HCT116 (cell line): Measurements from ENCODE around the gene KCTD1.

Experiments used
- CTCF ChIP-seq, 3 experiments: fragments of 200-600 bp in 1 of 3; sonication (generic) in 1 of 3; IDR thresholded peaks in 2 of 3; conservative IDR thresholded peaks in 1 of 3; 2 replicates each; pipeline ENCODE4 v1.5.1; 2012 to 2017; ENCODE audit warnings: low read depth in 2 of 3, low read length in 2 of 3, antibody characterized with exemption in 1 of 3, borderline replicate concordance in 1 of 3, control low read depth in 1 of 3, mild to moderate bottlenecking in 1 of 3, mixed read lengths in 1 of 3, mixed run types in 1 of 3, moderate library complexity in 1 of 3; ENCODE audit not compliant: insufficient read depth in 1 of 3
- EGR1 ChIP-seq: IDR thresholded peaks from 2 replicates; pipeline ENCODE4 v1.6.1; 2012; ENCODE audit warnings: low read depth
- EZH2 ChIP-seq: fragments of 200-600 bp; sonication (generic); IDR thresholded peaks from 2 replicates; pipeline ENCODE4 v1.6.1; 2017; ENCODE audit warnings: antibody characterized with exemption, mixed run types
- POLR2A ChIP-seq: IDR thresholded peaks from 2 replicates; pipeline ENCODE4 v1.7.0; 2011; ENCODE audit warnings: borderline replicate concordance; ENCODE audit not compliant: insufficient read depth, insufficient read length; ENCODE audit errors: extremely low read depth
- POLR2AphosphoS5 ChIP-seq: IDR thresholded peaks from 2 replicates; pipeline ENCODE4 v1.6.1; 2011; ENCODE audit warnings: mild to moderate bottlenecking, low read depth, low read length, moderate library complexity
- SIN3A ChIP-seq: IDR thresholded peaks from 2 replicates; pipeline ENCODE4 v1.6.1; 2012; ENCODE audit warnings: low read depth
- SP1 ChIP-seq: IDR thresholded peaks from 2 replicates; pipeline ENCODE4 v1.6.1; 2012; ENCODE audit warnings: low read depth
- ZFX ChIP-seq: fragments of 450-650 bp; IDR thresholded peaks from 2 replicates; pipeline ENCODE4 v1.6.1; 2017

GRCh38 chr18:26555804-26556553 lies 7.6 kb upstream of the KCTD1 start:
- no peak for TF ChIP-seq POLR2AphosphoS5
- no peak for TF ChIP-seq CTCF (IDR thresholded peaks at IDR 0.05 in 2 of 3, conservative IDR thresholded peaks at IDR 0.05 in 1 of 3; ENCODE audit: borderline replicate concordance in 1 of 3, insufficient read depth in 1 of 3, low read depth in 2 of 3, low read length in 2 of 3)
- no peak for TF ChIP-seq POLR2A
- no peak for TF ChIP-seq ZFX
- TF ChIP-seq SIN3A, result no peak
- TF ChIP-seq EGR1, result no peak
- no peak for TF ChIP-seq EZH2
- TF ChIP-seq SP1, result no peak
